GM19372 (cell line): Measurements from ENCODE around the gene ALK.

Source experiments
- ATAC-seq: cut with Tn5 transposase; IDR thresholded peaks from one replicate; pipeline ENCODE4 v1.9.1; 2021; ENCODE audit warnings: mild to moderate bottlenecking, low read depth, moderate library complexity; ENCODE audit not compliant: unreplicated experiment

Gene ALK

GRCh38 chr2:29193681-29194080 lies 727.7 kb downstream of the ALK start:
- ATAC-seq, result no peak

DNA sequence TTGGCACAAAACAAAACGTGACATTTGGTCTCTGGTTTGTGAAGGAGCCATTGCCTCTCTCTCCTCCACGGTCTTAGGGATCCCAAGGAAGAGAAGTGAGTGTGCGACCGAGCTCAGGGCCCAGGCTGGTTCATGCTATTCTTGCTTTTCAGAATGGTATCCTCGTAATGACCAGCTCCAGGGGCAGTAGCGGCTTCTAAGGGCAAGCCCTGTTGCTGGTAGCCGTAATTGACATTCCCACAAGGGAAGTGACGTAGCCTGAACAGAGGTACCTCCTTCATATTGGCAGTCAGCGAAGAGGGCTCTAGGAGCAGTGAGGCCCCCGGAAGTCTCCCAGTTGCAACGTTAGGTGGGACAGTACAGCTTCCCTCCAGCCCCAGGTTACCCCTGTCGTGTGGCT lies 728.3 kb downstream of the ALK start:
- ATAC-seq, result no peak

DNA sequence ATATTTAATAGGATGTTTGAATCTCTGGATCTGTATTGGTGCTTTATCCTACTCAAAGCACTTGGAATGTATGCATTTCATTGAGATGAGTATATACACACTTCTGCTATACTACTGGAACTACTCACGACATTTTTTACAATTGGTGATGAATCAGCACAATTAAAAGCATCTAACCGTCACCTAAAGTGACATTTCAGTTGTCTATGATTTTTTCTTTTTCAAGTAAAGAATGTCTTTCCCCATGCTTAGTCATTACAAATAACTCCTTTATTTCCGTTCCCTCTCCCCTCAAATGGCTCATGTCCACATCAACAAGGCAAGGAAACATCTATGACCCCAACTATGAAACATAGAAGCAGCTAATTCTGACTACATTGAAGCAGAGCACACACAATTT lies 728.9 kb downstream of the ALK start:
- ATAC-seq, result no peak

- no peak for ATAC-seq
Measured at GRCh38 chr2:29191817-29192216, 729.6 kb downstream of the ALK start.

DNA sequence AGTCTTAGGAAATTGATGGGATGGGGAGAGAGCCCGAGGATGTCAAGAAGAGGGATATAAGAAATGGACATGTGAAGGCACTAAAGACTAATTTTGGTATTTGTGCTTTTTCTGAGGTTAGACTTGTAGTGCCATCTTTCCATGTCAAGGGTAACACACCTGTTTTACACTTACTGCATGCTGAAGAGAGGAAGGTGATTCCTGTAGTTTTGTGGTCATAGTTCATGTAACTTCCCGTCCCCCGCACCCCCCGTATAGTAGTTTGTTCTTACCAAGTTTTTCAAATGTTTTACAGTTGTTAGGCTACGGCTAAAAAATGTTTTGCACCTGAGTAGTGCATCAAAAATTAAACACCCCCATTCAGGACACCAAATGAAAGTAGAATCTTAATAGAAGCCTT lies 732.3 kb downstream of the ALK start:
- no peak for ATAC-seq

DNA sequence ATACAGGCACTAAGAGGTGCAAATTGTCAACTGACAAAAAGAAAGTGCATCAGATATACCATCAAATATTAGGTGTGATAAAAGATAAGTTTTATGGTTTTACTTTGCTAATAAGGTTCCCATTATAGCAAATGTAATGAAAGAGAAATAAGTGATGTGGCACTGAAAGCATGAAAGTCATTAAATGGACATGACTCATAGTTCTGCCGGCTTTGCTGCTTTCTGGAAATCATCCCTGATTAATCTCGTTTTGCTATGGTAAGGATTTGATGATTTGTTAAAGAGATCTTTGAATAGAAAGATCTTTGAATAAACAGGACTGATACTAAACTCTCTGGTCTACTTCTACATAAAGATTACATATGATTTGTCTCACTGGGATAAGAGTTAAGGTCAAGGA lies 733.5 kb downstream of the ALK start:
- ATAC-seq, result no peak

- no peak for ATAC-seq
Measured at GRCh38 chr2:29186817-29187216, 734.6 kb downstream of the ALK start.

- ATAC-seq, result no peak
Measured at GRCh38 chr2:29184531-29184930, 736.9 kb downstream of the ALK start.

DNA sequence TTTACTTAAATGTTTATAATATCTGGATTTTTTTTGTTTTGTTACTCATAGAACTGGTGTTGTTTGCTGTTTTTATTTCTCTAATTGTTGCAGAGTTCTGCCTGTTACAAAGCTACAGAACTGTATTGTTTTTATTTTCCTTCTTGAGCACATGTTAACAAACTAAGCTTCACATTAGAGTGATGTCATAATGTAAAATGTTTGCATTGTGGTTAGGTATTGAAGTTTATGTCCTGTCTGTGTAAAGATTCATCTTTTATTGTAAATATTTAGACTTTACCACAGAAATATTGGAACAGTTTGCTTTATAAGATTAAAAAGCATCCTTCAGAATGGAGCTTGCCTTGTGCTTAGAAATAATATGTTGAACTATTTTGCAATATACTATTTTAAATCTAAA lies 738.5 kb downstream of the ALK start:
- ATAC-seq, result no peak

GRCh38 chr2:29182334-29182733 lies 739.1 kb downstream of the ALK start:
- no peak for ATAC-seq

DNA sequence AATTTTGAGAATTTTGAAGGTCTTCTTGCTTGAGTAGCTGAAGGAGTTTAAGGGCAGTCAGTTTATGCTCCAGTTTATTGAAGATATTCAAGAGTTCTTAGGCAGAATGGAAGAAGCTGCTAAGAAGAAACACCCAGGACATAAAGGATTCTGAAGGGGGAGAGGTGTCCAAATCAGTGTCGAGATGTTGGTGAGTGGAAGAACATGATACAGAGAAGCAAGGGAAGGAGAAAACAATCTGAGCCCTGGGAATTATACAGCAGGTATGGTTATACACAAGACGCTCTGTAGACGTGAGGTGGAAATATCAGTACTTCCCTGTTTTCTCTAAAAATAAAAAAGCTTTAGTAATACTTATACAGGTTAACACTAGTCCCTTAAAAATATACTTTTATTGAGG lies 746.0 kb downstream of the ALK start:
- no peak for ATAC-seq

DNA sequence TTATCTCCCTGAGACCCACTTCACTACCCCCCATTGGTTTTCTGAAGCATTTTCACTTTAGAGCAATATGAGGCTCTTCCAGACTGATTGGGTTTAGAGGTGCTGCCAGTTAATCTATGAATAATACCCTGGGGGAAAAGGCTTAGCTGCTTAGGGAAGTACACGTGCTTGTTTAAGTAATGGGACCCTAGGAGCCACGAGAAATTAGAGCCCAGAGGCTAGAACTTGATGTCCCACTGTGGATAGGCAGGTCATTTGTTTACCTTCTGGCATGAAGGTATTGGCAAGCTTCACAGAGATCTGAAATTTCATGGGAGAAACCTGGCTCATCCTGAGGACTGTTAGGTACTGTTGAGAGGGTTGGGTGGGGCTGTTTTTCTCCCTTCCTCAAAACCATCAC lies 746.4 kb downstream of the ALK start:
- no peak for ATAC-seq

DNA sequence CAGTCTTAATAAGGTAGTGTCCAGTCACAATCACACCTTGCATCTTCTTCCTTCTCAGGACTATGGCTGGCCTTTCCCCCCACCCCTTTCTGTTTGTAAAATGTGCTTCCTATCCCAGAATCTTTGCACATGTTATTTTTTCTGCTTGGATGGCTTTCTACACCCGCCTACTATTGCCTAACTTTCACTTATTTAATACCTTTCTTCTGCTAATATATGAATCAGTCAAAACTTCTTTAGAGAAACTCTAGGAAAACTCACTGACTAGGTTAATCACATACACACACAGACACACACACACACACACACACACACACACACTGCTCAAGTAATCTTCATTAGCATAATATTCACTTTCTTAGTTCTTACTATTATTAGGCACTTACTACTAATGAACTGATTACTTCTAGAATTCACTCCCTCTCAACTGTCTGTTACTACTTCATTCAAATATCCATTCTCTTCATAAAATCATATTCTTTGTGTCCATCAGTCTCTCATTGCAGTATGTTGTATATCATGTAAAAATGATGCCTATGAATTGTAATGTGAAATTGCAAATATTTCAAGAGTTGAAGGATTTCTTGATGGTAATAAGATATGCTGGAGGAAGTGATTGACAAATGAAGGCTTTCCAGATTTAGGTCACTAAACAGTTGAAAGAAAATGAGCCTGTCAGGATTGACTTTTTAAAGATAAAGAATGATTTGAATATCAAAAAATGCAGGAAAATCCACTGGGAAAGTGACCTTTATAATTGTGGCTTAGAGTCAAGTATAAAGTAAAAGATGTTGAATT lies 754.9 kb downstream of the ALK start:
- no peak for ATAC-seq

- ATAC-seq, result no peak
Measured at GRCh38 chr2:29165362-29166241, 755.8 kb downstream of the ALK start.

DNA sequence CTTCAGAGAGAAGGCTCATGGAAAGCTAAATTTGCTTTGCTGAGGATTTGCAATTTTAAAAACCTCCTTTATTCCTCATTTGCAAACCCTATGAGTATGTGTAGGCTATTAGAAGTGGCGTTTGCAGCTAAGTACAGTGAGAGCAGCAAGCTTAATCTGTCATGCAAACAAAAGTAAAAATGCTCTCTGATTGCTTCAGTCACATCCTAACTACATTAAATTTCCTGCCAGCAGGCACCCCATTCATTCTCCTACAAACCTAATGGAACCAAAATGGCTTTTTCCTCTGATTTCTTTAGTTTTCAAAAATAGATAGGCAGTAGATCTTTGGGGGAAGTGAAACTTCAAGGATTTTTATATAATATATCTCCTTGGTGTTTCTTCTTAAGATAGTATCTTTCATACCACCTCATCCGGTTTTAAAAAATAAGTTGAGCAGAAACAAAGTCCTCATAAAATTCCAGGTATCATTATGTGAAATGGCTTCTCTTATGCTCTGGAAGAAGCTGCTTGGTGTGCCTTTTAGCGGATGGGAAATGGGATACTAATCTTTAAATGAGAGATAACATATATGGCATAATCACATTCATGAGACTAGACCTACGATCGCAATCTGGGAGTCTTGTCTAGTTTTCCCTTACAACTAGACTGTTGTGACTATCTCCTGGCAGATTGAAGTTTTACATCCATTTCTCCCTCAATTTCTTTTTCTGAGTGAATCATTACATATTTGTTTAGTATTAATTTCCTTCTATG lies 757.1 kb downstream of the ALK start:
- ATAC-seq, result no peak

DNA sequence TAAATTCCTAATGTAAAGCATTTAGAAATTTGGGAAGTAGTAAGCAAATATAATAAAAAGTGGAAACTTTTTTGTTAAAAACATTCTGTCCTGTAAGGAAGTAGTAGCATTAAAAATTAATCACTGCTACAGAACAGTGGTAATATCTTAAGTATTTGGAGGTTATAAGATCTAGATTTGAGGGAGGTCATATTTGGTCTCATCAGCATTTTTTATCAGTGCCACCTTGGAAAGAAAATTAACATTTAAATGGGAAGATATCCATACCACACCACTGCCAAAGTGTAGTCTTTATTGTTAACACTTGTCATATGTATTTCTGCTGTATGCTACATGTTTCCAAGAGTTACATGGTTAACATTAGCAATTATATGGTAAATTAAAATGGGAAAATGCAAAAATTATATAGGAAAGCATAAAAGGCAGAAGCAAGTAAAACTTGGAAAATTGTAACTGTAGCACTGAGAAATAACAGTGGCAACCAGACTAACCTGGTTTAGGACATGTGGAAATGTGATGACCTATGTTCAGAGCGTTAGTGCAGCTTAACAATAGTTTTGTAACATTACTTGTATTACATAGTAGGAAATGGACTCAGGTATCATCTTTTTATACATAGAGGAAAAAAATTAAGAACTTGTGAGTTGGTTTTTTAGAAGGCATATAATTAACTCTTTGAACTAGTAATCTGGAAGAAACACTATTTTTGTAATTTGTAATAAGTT lies 759.0 kb downstream of the ALK start:
- no peak for ATAC-seq

GRCh38 chr2:29160184-29160583 lies 761.2 kb downstream of the ALK start:
- no peak for ATAC-seq

DNA sequence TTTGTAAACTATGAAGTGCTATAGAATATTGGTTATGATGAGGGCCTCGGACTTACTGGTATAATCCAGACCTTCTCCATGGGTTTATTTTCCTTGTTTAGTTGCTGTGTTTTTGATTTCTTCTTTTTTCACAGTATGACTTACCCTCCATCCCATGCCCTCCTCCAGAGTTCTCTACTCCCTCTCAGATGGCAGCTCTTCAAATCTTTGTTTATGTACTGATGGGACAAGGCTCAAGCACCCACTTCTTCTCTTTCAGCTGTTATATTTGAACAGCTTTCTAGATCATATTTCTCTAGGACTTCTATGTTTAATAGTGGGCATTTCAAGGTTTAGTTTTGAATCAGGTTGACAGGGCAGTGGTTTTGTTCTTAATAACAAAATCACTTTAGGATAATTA lies 762.3 kb downstream of the ALK start:
- no peak for ATAC-seq

- no peak for ATAC-seq
Measured at GRCh38 chr2:29157131-29157530, 764.3 kb downstream of the ALK start.

DNA sequence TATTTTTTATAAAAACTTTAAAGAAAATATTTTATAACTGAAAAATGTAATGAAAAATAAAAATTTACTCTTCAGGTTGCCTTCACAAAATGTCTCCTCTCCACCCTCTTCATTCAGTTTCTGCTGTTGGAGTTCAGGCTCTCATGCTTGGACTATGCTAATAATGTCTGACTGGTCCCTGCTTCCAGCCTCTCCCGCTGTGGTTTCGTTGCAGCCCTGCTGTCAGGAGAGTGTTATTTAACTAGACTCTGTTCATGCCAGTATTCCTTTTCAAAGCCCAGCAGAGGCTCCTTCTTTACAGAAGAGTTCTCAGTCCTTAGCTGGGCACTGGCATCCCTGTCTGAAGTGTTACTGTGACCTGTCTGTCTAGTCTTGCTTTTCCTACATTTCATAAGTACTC lies 765.8 kb downstream of the ALK start:
- ATAC-seq, result no peak
